HepG2 (cell line): ENCODE results near the gene CEL. TPM values are rescaled to one million over a fixed set of nuclear protein-coding genes. Genes with fewer than 3 reads are reported as not detected.

Experiments
- HIVEP1 ChIP-seq: sonication (generic); formaldehyde crosslinking; IDR thresholded peaks from 2 replicates; pipeline ENCODE4 v1.4.0; 2020; ENCODE audit warnings: mild to moderate bottlenecking, missing genetic modification reagents
- HNRNPH1 ChIP-seq: fragments of 200-400 bp; formaldehyde crosslinking; optimal IDR thresholded peaks from 2 replicates; pipeline ENCODE3; 2017; ENCODE audit warnings: mild to moderate bottlenecking, low read depth, low read length
- IRF9 ChIP-seq: sonication (generic); formaldehyde crosslinking; IDR thresholded peaks from 2 replicates; pipeline ENCODE4 v1.8.0; 2022; ENCODE audit warnings: missing genetic modification reagents, mild to moderate bottlenecking, borderline replicate concordance
- MAX ChIP-seq: IDR thresholded peaks from 2 replicates; pipeline ENCODE4 v1.6.1; 2012; ENCODE audit warnings: inconsistent platforms
- MEF2D ChIP-seq: sonication (generic); formaldehyde crosslinking; IDR thresholded peaks from 2 replicates; pipeline ENCODE4 v1.5.1; 2020; ENCODE audit warnings: mild to moderate bottlenecking, missing genetic modification reagents
- MEIS2 ChIP-seq: sonication (generic); formaldehyde crosslinking; IDR thresholded peaks from 2 replicates; pipeline ENCODE4 v1.9.0; 2021; ENCODE audit warnings: mild to moderate bottlenecking, missing genetic modification reagents
- THAP7 ChIP-seq: sonication (generic); formaldehyde crosslinking; IDR thresholded peaks from 2 replicates; pipeline ENCODE4 v1.8.1; 2023; ENCODE audit warnings: mild to moderate bottlenecking, missing genetic modification reagents
- UBTF ChIP-seq: sonication (generic); formaldehyde crosslinking; IDR thresholded peaks from 2 replicates; pipeline ENCODE4 v1.4.0; 2020; ENCODE audit warnings: mild to moderate bottlenecking, missing genetic modification reagents
- ZMAT3 ChIP-seq: sonication (generic); formaldehyde crosslinking; conservative IDR thresholded peaks from 2 replicates; pipeline ENCODE4 v1.7.0; 2021; ENCODE audit warnings: missing genetic modification reagents
- ZNF160 ChIP-seq: sonication (generic); formaldehyde crosslinking; IDR thresholded peaks from 2 replicates; pipeline ENCODE4 v1.8.0; 2022; ENCODE audit warnings: mild to moderate bottlenecking, inconsistent platforms, missing genetic modification reagents
- ZNF513 ChIP-seq: sonication (generic); formaldehyde crosslinking; conservative IDR thresholded peaks from 2 replicates; pipeline ENCODE4 v1.5.0; 2020; ENCODE audit warnings: missing genetic modification reagents
- ZNF646 ChIP-seq: sonication (generic); formaldehyde crosslinking; IDR thresholded peaks from 2 replicates; pipeline ENCODE4 v1.9.0; 2021; ENCODE audit warnings: mild to moderate bottlenecking, missing genetic modification reagents
- ZNF740 ChIP-seq: sonication (generic); formaldehyde crosslinking; IDR thresholded peaks from 2 replicates; pipeline ENCODE4 v1.4.0; 2020; ENCODE audit warnings: missing genetic modification reagents
- ZNF747 ChIP-seq: sonication (generic); formaldehyde crosslinking; IDR thresholded peaks from 2 replicates; pipeline ENCODE4 v1.8.1; 2023; ENCODE audit warnings: missing genetic modification reagents, mild to moderate bottlenecking, borderline replicate concordance
- polyA plus RNA-seq, 8 experiments: library from polyadenylated mRNA; depleted of rRNA in 3 of 8; stranded (reverse) in 7 of 8; unstranded in 1 of 8; fragments of >200 nt; fragmentation: Illumina TruSeq in 4 of 8; extraction: Trizol in 4 of 8; gene quantifications; 2 replicates each; pipeline versions ENCODE4 v1.2.1 to v1.2.3, GENCODE V29; 2011 to 2016; ENCODE audit warnings: low read depth in 4 of 8, missing spikeins in 1 of 8, mixed read lengths in 1 of 8; ENCODE audit not compliant: insufficient read depth in 1 of 8
- total RNA-seq, 5 experiments: library from RNA; depleted of rRNA; stranded (reverse); fragments of >200 nt; fragmentation: Illumina TruSeq; extraction: Trizol; gene quantifications; 2 replicates each; pipeline ENCODE4 v1.2.3, GENCODE V29; 2016; ENCODE audit warnings: low read depth in 1 of 5

CEL gene
- total and polyA plus RNA-seq, 2 of the 13 experiments (the other 11 are each of a cell fraction or from before 2014, with no cell fraction given), result 0.63 to 1.5 TPM

GRCh38 chr9:133120501-133121197 lies 58.9 kb downstream of the CEL start (continued):
- peak; percentile 55; the same call in 1 of the 2 replicates for TF ChIP-seq UBTF (CRISPR knock-in tag)
- no peak for TF ChIP-seq THAP7 (CRISPR knock-in tag)
- no peak for TF ChIP-seq MEF2D (CRISPR knock-in tag)
- no peak for TF ChIP-seq HNRNPH1
- no peak for TF ChIP-seq ZNF646 (CRISPR knock-in tag)
- TF ChIP-seq ZNF513, result no peak
- no peak for TF ChIP-seq IRF9 (CRISPR knock-in tag)
- TF ChIP-seq MAX, result peak; percentile 14
- 0 out of 2 replicates have a peak, but pooled peaks have one; percentile 26 for TF ChIP-seq ZNF160 (CRISPR knock-in tag)
- TF ChIP-seq MEIS2 (CRISPR knock-in tag), result peak; percentile 53; the same call in 1 of the 2 replicates
- peak; percentile 56; the same call in 1 of the 2 replicates for TF ChIP-seq ZMAT3 (CRISPR knock-in tag)
- 0 out of 2 replicates have a peak, but pooled peaks have one; percentile 35 for TF ChIP-seq ZNF747
- no peak for TF ChIP-seq HIVEP1 (CRISPR knock-in tag)
- peak; percentile 61; the same call in 1 of the 2 replicates for TF ChIP-seq ZNF740 (CRISPR knock-in tag)
